KMS-11 (cell line): ENCODE results near the gene CNNM3.

Experiments used
- H2AFZ ChIP-seq: fragments of 200-600 bp; sonication (generic); 2 replicates; pipeline ENCODE4 v1.6.1; 2016; ENCODE audit warnings: antibody characterized with exemption, mixed run types, low read depth
- H3K27ac ChIP-seq: fragments of 200-600 bp; sonication (generic); 2 replicates; pipeline ENCODE4 v1.6.1; 2016; ENCODE audit warnings: mild to moderate bottlenecking, mixed run types
- H3K27me3 ChIP-seq: fragments of 200-600 bp; sonication (generic); 2 replicates; pipeline ENCODE4 v1.6.1; 2017; ENCODE audit warnings: mild to moderate bottlenecking, low read depth, mixed run types, moderate library complexity; ENCODE audit not compliant: insufficient read depth
- H3K36me3 ChIP-seq: fragments of 200-600 bp; sonication (generic); 2 replicates; pipeline ENCODE4 v1.6.1; 2017; ENCODE audit warnings: mild to moderate bottlenecking, mixed run types; ENCODE audit not compliant: insufficient read depth
- H3K4me1 ChIP-seq: fragments of 200-600 bp; sonication (generic); 2 replicates; pipeline ENCODE4 v1.6.1; 2016; ENCODE audit warnings: mild to moderate bottlenecking, low read depth, mixed run types; ENCODE audit not compliant: poor library complexity, severe bottlenecking
- H3K4me2 ChIP-seq: fragments of 200-600 bp; sonication (generic); 2 replicates; pipeline ENCODE4 v1.7.0; 2016; ENCODE audit warnings: mild to moderate bottlenecking, mixed run types
- H3K4me3 ChIP-seq: fragments of 200-600 bp; sonication (generic); IDR thresholded peaks from 2 replicates; pipeline ENCODE4 v1.6.1; 2017; ENCODE audit warnings: low read depth, low read length, mixed read lengths; ENCODE audit not compliant: insufficient read depth
- H3K79me2 ChIP-seq: fragments of 200-600 bp; sonication (generic); 2 replicates; pipeline ENCODE4 v1.6.1; 2016; ENCODE audit warnings: low read depth, mixed run types; ENCODE audit not compliant: insufficient read depth
- H3K9ac ChIP-seq: fragments of 200-600 bp; sonication (generic); 2 replicates; pipeline ENCODE4 v1.6.1; 2016; ENCODE audit warnings: mild to moderate bottlenecking, mixed run types
- H4K20me1 ChIP-seq: fragments of 200-600 bp; sonication (generic); 2 replicates; pipeline ENCODE4 v1.6.1; 2016; ENCODE audit warnings: mild to moderate bottlenecking, mixed run types; ENCODE audit not compliant: insufficient read depth
- CTCF ChIP-seq: fragments of 200-600 bp; sonication (generic); conservative IDR thresholded peaks from 2 replicates; pipeline ENCODE4 v1.6.1; 2017; ENCODE audit warnings: low read depth, mild to moderate bottlenecking, antibody characterized with exemption, low read length, moderate library complexity, mixed read lengths

The CNNM3 gene

GRCh38 chr2:96881349-96882195 is 65.5 kb downstream of the CNNM3 start:
- TF ChIP-seq CTCF, result no peak
- no peak overlapping the region for H3K27ac ChIP-seq
- H3K36me3 ChIP-seq, result no peaks in the 10 kb centered on the region
- no peak overlapping the region for H3K9ac ChIP-seq
- H3K79me2 ChIP-seq, result no peaks in the 10 kb centered on the region
- peaks cover 1% of the 10 kb centered on the region for H3K4me1 ChIP-seq
- no peak overlapping the region for H3K4me2 ChIP-seq
- H3K4me3 ChIP-seq, result no peak overlapping the region
- H2AFZ ChIP-seq, result no peak overlapping the region
- no peaks in the 10 kb centered on the region for H3K27me3 ChIP-seq
- no peaks in the 10 kb centered on the region for H4K20me1 ChIP-seq

- Histone ChIP-seq H2AFZ (no peak overlapping the region), H3K9ac (no peak overlapping the region), H4K20me1 (no peaks in the 10 kb centered on the region), H3K4me3 (no peak overlapping the region), H3K4me1 (no peaks in the 10 kb centered on the region), H3K27ac (no peak overlapping the region), H3K4me2 (no peak overlapping the region), H3K27me3 (no peaks in the 10 kb centered on the region), H3K79me2 (no peaks in the 10 kb centered on the region), H3K36me3 (no peaks in the 10 kb centered on the region)
- TF ChIP-seq CTCF, result no peak
Observed at GRCh38 chr2:96882230-96882629, 66.2 kb downstream of the CNNM3 start.

- Histone ChIP-seq H3K4me2 (no peak overlapping the region), H3K4me1 (no peaks in the 10 kb centered on the region), H3K27me3 (no peaks in the 10 kb centered on the region), H3K27ac (no peak overlapping the region), H4K20me1 (no peaks in the 10 kb centered on the region), H3K36me3 (no peaks in the 10 kb centered on the region), H3K9ac (no peak overlapping the region), H2AFZ (no peak overlapping the region), H3K79me2 (no peaks in the 10 kb centered on the region), H3K4me3 (no peak overlapping the region)
- TF ChIP-seq CTCF, result no peak
Observed at GRCh38 chr2:96882906-96883305, 66.8 kb downstream of the CNNM3 start.

- Histone ChIP-seq H3K4me3 (no peak overlapping the region), H3K36me3 (no peaks in the 10 kb centered on the region), H4K20me1 (no peaks in the 10 kb centered on the region), H3K4me1 (no peaks in the 10 kb centered on the region), H3K27me3 (no peaks in the 10 kb centered on the region), H3K9ac (no peak overlapping the region), H3K79me2 (no peaks in the 10 kb centered on the region), H3K27ac (no peak overlapping the region), H3K4me2 (no peak overlapping the region), H2AFZ (no peak overlapping the region)
- TF ChIP-seq CTCF, result no peak
Observed at GRCh38 chr2:96883306-96883705, 67.2 kb downstream of the CNNM3 start.
